Activated naive CD4-positive, alpha-beta T cell treated with anti-CD3 and anti-CD28 coated beads, Interleukin-2, amount 50 U/mL, for 24 hours (primary cell): ENCODE results near the gene BCAR3.
"Not testable (repeated sequence)": the region's sequence is repeated elsewhere in the genome, so short reads cannot be mapped to it uniquely, and the experiment has no call there.

Experiments
- H3K27ac Mint-ChIP-seq: one replicate; pipeline ENCODE4 v1.8.0; 2021; ENCODE audit warnings: mild to moderate bottlenecking, mixed read lengths
- H3K27me3 Mint-ChIP-seq: one replicate; pipeline ENCODE4 v1.8.0; 2021; ENCODE audit warnings: mixed read lengths
- H3K36me3 Mint-ChIP-seq: one replicate; pipeline ENCODE4 v1.8.0; 2021; ENCODE audit warnings: mixed read lengths
- H3K4me1 Mint-ChIP-seq: one replicate; pipeline ENCODE4 v1.8.0; 2021; ENCODE audit warnings: mixed read lengths
- H3K4me3 Mint-ChIP-seq: one replicate; pipeline ENCODE4 v1.8.0; 2021; ENCODE audit warnings: mild to moderate bottlenecking, mixed read lengths
- H3K9me3 Mint-ChIP-seq: one replicate; pipeline ENCODE4 v1.8.0; 2021; ENCODE audit warnings: mixed read lengths

The BCAR3 gene

GRCh38 chr1:93681989-93682412 lies 364 bp upstream of the BCAR3 start:
- H3K9me3 Mint-ChIP-seq = no peaks in the 10 kb centered on the region
- H3K27ac Mint-ChIP-seq = no peak overlapping the region
- peaks cover 11% of the 10 kb centered on the region for H3K4me1 Mint-ChIP-seq
- H3K36me3 Mint-ChIP-seq = no peaks in the 10 kb centered on the region
- peak overlapping the region; percentile 78 for H3K4me3 Mint-ChIP-seq
- peaks cover 41% of the 10 kb centered on the region for H3K27me3 Mint-ChIP-seq

GRCh38 chr1:93680420-93681100 lies 1.1 kb downstream of the BCAR3 start:
- Mint-ChIP-seq H3K4me3 (peak overlapping the region; percentile 79), H3K9me3 (no peaks in the 10 kb centered on the region), H3K4me1 (peaks cover 11% of the 10 kb centered on the region), H3K27ac (no peak overlapping the region), H3K36me3 (no peaks in the 10 kb centered on the region), H3K27me3 (peaks cover 37% of the 10 kb centered on the region)

GRCh38 chr1:93680076-93680419 lies 1.6 kb downstream of the BCAR3 start:
- Mint-ChIP-seq H3K9me3 (no peaks in the 10 kb centered on the region), H3K27ac (no peak overlapping the region), H3K27me3 (peaks cover 35% of the 10 kb centered on the region), H3K4me3 (no peak overlapping the region), H3K36me3 (no peaks in the 10 kb centered on the region), H3K4me1 (peaks cover 11% of the 10 kb centered on the region)

- peaks cover 11% of the 10 kb centered on the region for H3K4me1 Mint-ChIP-seq
- no peak overlapping the region for H3K4me3 Mint-ChIP-seq
- H3K9me3 Mint-ChIP-seq = no peaks in the 10 kb centered on the region
- H3K27ac Mint-ChIP-seq = no peak overlapping the region
- no peaks in the 10 kb centered on the region for H3K36me3 Mint-ChIP-seq
- peaks cover 33% of the 10 kb centered on the region for H3K27me3 Mint-ChIP-seq
These were observed 2.1 kb downstream of the BCAR3 start for GRCh38 chr1:93679546-93679945.

GRCh38 chr1:93678946-93679480 lies 2.6 kb downstream of the BCAR3 start:
- H3K36me3 Mint-ChIP-seq = no peaks in the 10 kb centered on the region
- peaks cover 31% of the 10 kb centered on the region for H3K27me3 Mint-ChIP-seq
- no peak overlapping the region for H3K27ac Mint-ChIP-seq
- no peaks in the 10 kb centered on the region for H3K9me3 Mint-ChIP-seq
- no peak overlapping the region for H3K4me3 Mint-ChIP-seq
- H3K4me1 Mint-ChIP-seq = peaks cover 11% of the 10 kb centered on the region

GRCh38 chr1:93678491-93678890 lies 3.1 kb downstream of the BCAR3 start:
- Mint-ChIP-seq H3K27me3 (peaks cover 28% of the 10 kb centered on the region), H3K27ac (no peak overlapping the region), H3K4me1 (peaks cover 11% of the 10 kb centered on the region), H3K36me3 (no peaks in the 10 kb centered on the region), H3K4me3 (no peak overlapping the region), H3K9me3 (no peaks in the 10 kb centered on the region)

DNA sequence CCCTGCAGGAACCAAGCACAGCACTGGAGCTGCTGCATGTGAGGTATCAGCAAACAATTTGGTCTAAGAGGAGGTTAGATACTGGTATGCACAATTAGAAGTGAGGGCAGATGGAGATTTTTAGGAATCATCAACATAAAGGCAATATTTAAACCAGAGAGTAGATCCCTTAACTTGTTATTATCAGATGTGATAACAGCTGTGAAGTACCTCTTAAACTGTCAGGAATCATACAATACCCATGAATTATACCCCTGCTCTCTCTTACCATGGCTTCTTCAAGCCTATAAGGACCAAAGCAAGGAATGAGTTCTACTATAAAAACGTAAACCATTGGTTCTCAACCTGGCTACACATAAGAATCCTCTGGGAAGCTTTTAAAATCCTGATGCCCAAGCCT lies 3.9 kb downstream of the BCAR3 start:
- no peaks in the 10 kb centered on the region for H3K9me3 Mint-ChIP-seq
- peaks cover 11% of the 10 kb centered on the region for H3K4me1 Mint-ChIP-seq
- H3K4me3 Mint-ChIP-seq = no peak overlapping the region
- H3K27me3 Mint-ChIP-seq = peaks cover 21% of the 10 kb centered on the region
- no peaks in the 10 kb centered on the region for H3K36me3 Mint-ChIP-seq
- no peak overlapping the region for H3K27ac Mint-ChIP-seq

DNA sequence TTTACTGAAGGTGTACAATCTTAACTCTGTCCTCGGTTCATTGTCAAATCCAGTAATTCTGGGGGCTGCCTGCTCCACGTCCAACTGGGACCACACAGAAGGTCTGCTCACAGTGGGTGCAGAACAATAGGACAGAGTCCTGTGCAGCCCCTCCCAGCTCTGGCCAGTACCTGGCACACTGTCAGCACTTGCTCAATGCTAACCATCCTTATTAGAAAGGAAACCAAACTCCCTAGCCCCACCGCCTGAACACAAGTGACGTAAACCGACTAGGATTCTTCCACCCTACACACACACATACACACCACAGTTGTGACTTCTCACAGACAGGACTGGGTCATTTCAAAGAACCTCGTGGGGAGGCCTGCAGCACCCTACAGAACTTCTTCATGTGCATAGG lies 5.2 kb downstream of the BCAR3 start:
- Mint-ChIP-seq H3K9me3 (no peaks in the 10 kb centered on the region), H3K4me1 (peaks cover 6% of the 10 kb centered on the region), H3K36me3 (no peaks in the 10 kb centered on the region), H3K4me3 (no peak overlapping the region), H3K27ac (no peak overlapping the region), H3K27me3 (peaks cover 13% of the 10 kb centered on the region)

- peaks cover 13% of the 10 kb centered on the region for H3K27me3 Mint-ChIP-seq
- H3K4me3 Mint-ChIP-seq = no peak overlapping the region
- no peaks in the 10 kb centered on the region for H3K36me3 Mint-ChIP-seq
- H3K9me3 Mint-ChIP-seq = no peaks in the 10 kb centered on the region
- peaks cover 5% of the 10 kb centered on the region for H3K4me1 Mint-ChIP-seq
- no peak overlapping the region for H3K27ac Mint-ChIP-seq
These were observed 5.7 kb downstream of the BCAR3 start for GRCh38 chr1:93675931-93676330.

DNA sequence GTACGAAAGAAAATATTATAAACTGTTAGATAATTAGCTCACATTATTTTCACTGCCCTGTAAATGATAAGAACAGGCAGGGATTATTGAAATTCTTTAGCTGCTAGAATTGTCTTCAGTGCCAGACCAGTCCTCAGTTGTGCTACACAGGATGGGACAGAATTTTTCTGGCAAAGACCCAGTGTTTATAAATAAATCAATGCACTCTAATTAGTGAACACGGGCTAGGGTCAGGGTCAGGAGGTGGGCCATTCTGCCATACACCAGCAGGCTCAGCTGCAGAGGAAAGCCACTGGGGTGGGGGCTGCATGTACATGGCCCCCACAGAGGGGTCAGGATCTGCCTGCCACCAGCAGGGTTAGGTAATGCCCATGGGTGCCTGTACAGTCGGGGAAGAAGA lies 6.4 kb downstream of the BCAR3 start:
- H3K36me3 Mint-ChIP-seq = no peaks in the 10 kb centered on the region
- H3K27ac Mint-ChIP-seq = no peak overlapping the region
- H3K27me3 Mint-ChIP-seq = peaks cover 9% of the 10 kb centered on the region
- H3K9me3 Mint-ChIP-seq = no peaks in the 10 kb centered on the region
- H3K4me1 Mint-ChIP-seq = no peaks in the 10 kb centered on the region
- H3K4me3 Mint-ChIP-seq = no peak overlapping the region

DNA sequence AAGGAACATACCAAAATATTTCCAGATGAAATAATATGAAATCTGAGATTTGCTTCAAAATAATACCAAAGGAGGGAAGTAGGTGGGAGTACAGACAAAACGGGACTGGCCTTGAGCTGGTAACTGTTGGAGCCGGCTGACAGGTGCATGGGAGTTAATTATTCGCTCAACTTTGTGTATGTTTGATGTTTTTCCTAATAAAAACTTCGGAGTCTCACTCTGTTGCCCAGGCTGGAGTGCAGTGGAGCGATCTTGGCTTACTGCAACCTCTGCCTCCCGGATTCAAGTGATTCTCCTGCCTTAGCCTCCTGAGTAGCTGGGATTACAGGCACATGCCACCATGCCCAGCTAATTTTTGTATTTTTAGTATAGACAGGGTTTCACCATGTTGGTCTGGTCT lies 7.6 kb downstream of the BCAR3 start:
- not testable (repeated sequence) for H3K9me3 Mint-ChIP-seq, H3K36me3 Mint-ChIP-seq, H3K4me3 Mint-ChIP-seq, H3K27me3 Mint-ChIP-seq, H3K4me1 Mint-ChIP-seq, H3K27ac Mint-ChIP-seq

DNA sequence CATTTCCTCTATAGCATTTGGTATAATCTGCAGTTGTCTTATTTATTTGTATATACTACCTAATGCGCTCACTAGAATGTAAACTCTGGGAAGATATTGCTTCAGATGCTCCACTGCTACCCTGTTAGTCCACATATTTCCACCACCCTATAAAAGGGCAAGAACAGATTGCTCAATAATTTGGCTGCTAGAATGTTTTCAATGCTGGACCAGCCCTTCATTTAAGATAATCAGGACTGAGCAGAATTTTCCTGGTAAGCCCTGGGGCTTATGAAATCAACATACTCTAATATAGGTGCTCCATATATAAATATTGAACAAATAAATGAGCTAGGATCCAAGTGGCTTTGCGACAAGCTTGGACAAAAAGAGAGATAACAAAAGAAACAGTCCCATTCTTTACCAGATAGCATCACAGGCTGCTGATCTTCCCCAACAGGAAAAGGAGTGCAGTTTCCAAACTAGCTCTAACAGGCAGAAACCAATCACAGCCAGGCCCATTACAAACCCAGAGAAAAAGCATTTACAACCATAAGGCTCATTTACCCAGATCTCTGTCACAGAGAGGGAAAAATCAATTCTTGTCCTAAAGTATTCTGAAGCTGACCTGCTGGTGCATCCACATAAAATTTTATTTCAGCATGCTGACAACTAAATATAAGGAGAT lies 8.3 kb downstream of the BCAR3 start:
- Mint-ChIP-seq H3K36me3 (no peaks in the 10 kb centered on the region), H3K27ac (no peak overlapping the region), H3K27me3 (no peaks in the 10 kb centered on the region), H3K4me1 (no peaks in the 10 kb centered on the region), H3K9me3 (no peaks in the 10 kb centered on the region), H3K4me3 (no peak overlapping the region)

DNA sequence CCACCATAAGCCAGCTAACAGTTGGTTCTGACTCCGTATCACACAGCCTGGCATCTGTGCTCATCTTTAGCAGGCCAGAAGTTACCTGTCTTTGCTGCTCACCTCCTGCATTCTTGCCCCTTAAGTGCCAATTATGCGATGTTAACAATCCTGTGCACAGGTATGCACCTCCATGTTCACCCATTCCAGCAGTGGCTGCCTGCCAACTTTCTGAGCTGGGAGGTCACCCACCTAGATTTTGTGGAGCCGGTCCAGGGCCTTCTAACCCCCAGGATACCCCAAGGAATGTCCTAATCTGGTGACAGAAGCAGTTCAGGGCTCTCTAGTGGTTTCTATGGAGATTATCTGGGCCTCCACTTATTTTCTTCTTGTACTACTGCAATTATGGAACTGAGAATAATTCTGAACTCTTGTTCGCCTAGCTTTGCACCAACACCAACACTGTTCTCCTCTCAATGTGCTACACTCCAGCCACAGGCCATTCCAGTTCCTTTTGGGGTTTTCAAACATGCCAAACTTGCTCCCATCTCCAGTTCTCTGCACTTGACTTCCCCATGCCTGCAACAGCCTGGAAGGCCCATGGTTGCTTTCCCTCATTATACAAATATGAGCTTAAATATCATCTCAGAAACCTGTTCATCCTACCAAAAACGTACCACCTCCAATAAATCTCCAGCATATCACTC lies 9.0 kb downstream of the BCAR3 start:
- H3K27me3 Mint-ChIP-seq = no peaks in the 10 kb centered on the region
- H3K9me3 Mint-ChIP-seq = no peaks in the 10 kb centered on the region
- no peaks in the 10 kb centered on the region for H3K4me1 Mint-ChIP-seq
- H3K4me3 Mint-ChIP-seq = no peak overlapping the region
- H3K36me3 Mint-ChIP-seq = no peaks in the 10 kb centered on the region
- no peak overlapping the region for H3K27ac Mint-ChIP-seq

DNA sequence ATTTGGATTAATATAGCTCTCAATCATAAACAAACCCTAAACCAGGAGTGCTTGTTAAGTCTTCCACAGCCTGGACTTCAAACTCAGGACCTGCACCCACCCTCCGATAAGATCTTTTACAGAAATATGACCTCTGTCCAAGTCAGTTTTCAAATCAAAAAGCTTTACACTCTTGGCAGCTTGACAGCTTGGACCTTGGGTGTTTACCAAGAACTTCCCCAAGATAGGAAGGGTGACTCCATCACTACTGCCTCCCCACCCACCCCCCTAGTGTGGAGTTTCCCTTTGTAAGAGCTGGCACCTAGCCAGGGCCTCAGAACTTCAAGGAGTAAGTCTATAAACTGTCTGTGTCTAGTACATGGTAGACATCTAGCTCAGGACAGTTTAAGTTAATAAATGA lies 9.6 kb downstream of the BCAR3 start:
- H3K9me3 Mint-ChIP-seq = no peaks in the 10 kb centered on the region
- H3K4me1 Mint-ChIP-seq = no peaks in the 10 kb centered on the region
- no peak overlapping the region for H3K4me3 Mint-ChIP-seq
- no peaks in the 10 kb centered on the region for H3K36me3 Mint-ChIP-seq
- no peak overlapping the region for H3K27ac Mint-ChIP-seq
- H3K27me3 Mint-ChIP-seq = no peaks in the 10 kb centered on the region

GRCh38 chr1:93671099-93671621 lies 10.5 kb downstream of the BCAR3 start:
- no peak overlapping the region for H3K27ac Mint-ChIP-seq
- H3K9me3 Mint-ChIP-seq = no peaks in the 10 kb centered on the region
- H3K4me1 Mint-ChIP-seq = no peaks in the 10 kb centered on the region
- no peaks in the 10 kb centered on the region for H3K27me3 Mint-ChIP-seq
- no peak overlapping the region for H3K4me3 Mint-ChIP-seq
- H3K36me3 Mint-ChIP-seq = no peaks in the 10 kb centered on the region

- no peaks in the 10 kb centered on the region for H3K9me3 Mint-ChIP-seq
- H3K27ac Mint-ChIP-seq = no peak overlapping the region
- no peaks in the 10 kb centered on the region for H3K36me3 Mint-ChIP-seq
- no peak overlapping the region for H3K4me3 Mint-ChIP-seq
- no peaks in the 10 kb centered on the region for H3K27me3 Mint-ChIP-seq
- no peaks in the 10 kb centered on the region for H3K4me1 Mint-ChIP-seq
These were observed 11.5 kb downstream of the BCAR3 start for GRCh38 chr1:93670141-93670540.
